HepG2 (cell line): ENCODE data around the gene BTG3. TPM values are rescaled to one million over a fixed set of nuclear protein-coding genes. Genes with fewer than 3 reads are reported as not detected.
A peak's percentile ranks its signal among the peaks of the same experiment; 100 is the strongest.

ENCODE experiments used
- ATAC-seq: fragments of 200-7000 bp; cut with Tn5 transposase; 3 replicates; pipeline ENCODE4 v1.9.1; 2020; ENCODE audit warnings: mild to moderate bottlenecking, moderate library complexity
- BruUV-seq: library from RNA; stranded (reverse); fragments of 400-500 nt; replicated peaks from 2 replicates; lab custom pipeline; 2021; lab: Mats Ljungman, UMichigan
- CTCF ChIA-PET: fragments of 300-600 bp; formaldehyde crosslinking; extraction: SDS; loops from one replicate; lab custom pipeline; 2021; ENCODE audit warnings: low total read pairs, inconsistent platforms, low intra/inter-chr PET ratio; lab: Yijun Ruan, JAX
- POLR2A ChIA-PET: fragments of 350-600 bp; sonication (Branson Sonifier 250); formaldehyde crosslinking; loops from one replicate; lab custom pipeline; 2020; ENCODE audit warnings: antibody characterized with exemption, inconsistent platforms; lab: Yijun Ruan, JAX
- DNase-seq: peaks from one replicate; pipeline ENCODE4 v3.0.0-alpha.2; 2015; ENCODE audit warnings: low spot score
- FAIRE-seq: peaks from 3 replicates; lab custom pipeline; 2011; peaks lifted over from hg19 to GRCh38; lab: Jason Lieb, UNC
- H2AFZ ChIP-seq: one replicate; pipeline ENCODE4 v1.6.1; 2011; ENCODE audit warnings: low read length, inconsistent platforms
- H3K27ac ChIP-seq: fragments of 300-600 bp; 3 replicates; pipeline ENCODE4 v1.8.0; 2011; ENCODE audit warnings: mixed run types, mild to moderate bottlenecking, mixed read lengths, low read length, inconsistent platforms; ENCODE audit not compliant: insufficient read depth; ENCODE audit errors: extremely low read length
- H3K27me3 ChIP-seq, 2 experiments: fragments of 200-600 bp in 1 of 2; 2 replicates in 1 of 2; 3 replicates in 1 of 2; pipeline versions ENCODE4 v1.6.0 to v1.8.0; 2011; ENCODE audit warnings: low read length in 2 of 2, mild to moderate bottlenecking in 2 of 2, moderate library complexity in 2 of 2, inconsistent platforms in 1 of 2; ENCODE audit not compliant: insufficient read depth in 2 of 2, control insufficient read depth in 1 of 2
- H3K36me3 ChIP-seq, 2 experiments: fragments of 200-600 bp in 1 of 2; replicated peaks in 1 of 2; 2 replicates in 1 of 2; 3 replicates in 1 of 2; pipeline versions ENCODE4 v1.5.1 to v1.8.0; 2011; ENCODE audit warnings: low read length in 2 of 2, inconsistent platforms in 1 of 2; ENCODE audit not compliant: insufficient read depth in 2 of 2, control insufficient read depth in 1 of 2
- H3K4me1 ChIP-seq: 2 replicates; pipeline ENCODE4 v1.5.1; 2012; ENCODE audit warnings: low read length, inconsistent platforms; ENCODE audit not compliant: insufficient read depth
- H3K4me2 ChIP-seq: 2 replicates; pipeline ENCODE4 v1.6.0; 2011; ENCODE audit warnings: low read depth, low read length, inconsistent platforms
- H3K4me3 ChIP-seq, 3 experiments: fragments of 200-600 bp in 1 of 3; sonication (generic), shearing (Covaris generic) in 1 of 3; replicated peaks in 1 of 3; 2 replicates each; pipeline ENCODE4 v1.5.1; 2011 to 2016; ENCODE audit warnings: low read length in 3 of 3, inconsistent platforms in 2 of 3, low read depth in 2 of 3, mild to moderate bottlenecking in 2 of 3, control low read depth in 1 of 3, mixed read lengths in 1 of 3; ENCODE audit not compliant: insufficient read depth in 1 of 3
- H3K79me2 ChIP-seq: one replicate; pipeline ENCODE4 v1.6.1; 2011; ENCODE audit warnings: low read length, inconsistent platforms; ENCODE audit not compliant: insufficient read depth
- H3K9ac ChIP-seq: 2 replicates; pipeline ENCODE4 v1.6.0; 2011; ENCODE audit warnings: mild to moderate bottlenecking, low read depth, low read length, inconsistent platforms; ENCODE audit not compliant: insufficient read depth
- H3K9me3 ChIP-seq: 2 replicates; pipeline ENCODE4 v1.5.1; 2012; ENCODE audit warnings: mild to moderate bottlenecking, low read length
- H4K20me1 ChIP-seq: 2 replicates; pipeline ENCODE4 v1.6.0; 2011; ENCODE audit warnings: inconsistent platforms, mild to moderate bottlenecking, low read length, moderate library complexity; ENCODE audit not compliant: insufficient read depth
- ELF1 ChIP-seq: sonication (generic); formaldehyde crosslinking; IDR thresholded peaks from 2 replicates; pipeline ENCODE4 v1.4.0; 2020; ENCODE audit warnings: missing genetic modification reagents
- FOXA3 ChIP-seq: IDR thresholded peaks from 2 replicates; pipeline ENCODE4 v1.6.1; 2016; ENCODE audit warnings: missing genetic modification reagents, missing compliant biosample characterization
- NBN ChIP-seq: fragments of 450-650 bp; conservative IDR thresholded peaks from 2 replicates; pipeline ENCODE4 v1.6.1; 2017
- RAD21 ChIP-seq: fragments of 450-650 bp; formaldehyde crosslinking; IDR thresholded peaks from 2 replicates; pipeline ENCODE4 v1.5.0; 2020; ENCODE audit warnings: mild to moderate bottlenecking
- RAD51 ChIP-seq: fragments of 450-650 bp; IDR thresholded peaks from 2 replicates; pipeline ENCODE4 v1.6.1; 2016; ENCODE audit warnings: borderline replicate concordance
- SMAD3 ChIP-seq: sonication (generic); formaldehyde crosslinking; IDR thresholded peaks from 2 replicates; pipeline ENCODE4 v1.4.0; 2020; ENCODE audit warnings: missing genetic modification reagents
- SMC3 ChIP-seq: IDR thresholded peaks from 2 replicates; pipeline ENCODE4 v1.6.1; 2011; ENCODE audit warnings: low read length, improper control_type of control experiment
- STAG1 ChIP-seq: sonication (generic); formaldehyde crosslinking; IDR thresholded peaks from 2 replicates; pipeline ENCODE4 v1.4.0; 2020; ENCODE audit warnings: missing genetic modification reagents
- ZFP82 ChIP-seq: sonication (generic); formaldehyde crosslinking; IDR thresholded peaks from 2 replicates; pipeline ENCODE4 v1.5.1; 2020; ENCODE audit warnings: mild to moderate bottlenecking, missing genetic modification reagents, borderline replicate concordance
- ZNF510 ChIP-seq: sonication (generic); formaldehyde crosslinking; IDR thresholded peaks from 2 replicates; pipeline ENCODE4 v1.4.0; 2020; ENCODE audit warnings: low read depth, mild to moderate bottlenecking, missing genetic modification reagents
- WGBS: methylation state at CpG from one replicate; pipeline ENCODE4 v1.1.6; 2017; ENCODE audit warnings: low lambda C conversion rate; 5-methylcytosine and 5-hydroxymethylcytosine counted together
- in situ Hi-C: cut with HindIII; loops from 2 replicates; pipeline ENCODE4 v1.10.0; 2017; ENCODE audit warnings: low pct_unique_long_range_greater_than_20kb; ENCODE audit not compliant: extremely low pct_ligation_motif_present
- intact Hi-C: fragments of 100-400 bp; cut with micrococcal nuclease; formaldehyde crosslinking; loops from one replicate; pipeline ENCODE4 v1.10.0; 2022; ENCODE audit not compliant: unreplicated experiment
- polyA plus RNA-seq, 8 experiments: library from polyadenylated mRNA; depleted of rRNA in 3 of 8; stranded (reverse) in 7 of 8; unstranded in 1 of 8; fragments of >200 nt; fragmentation: Illumina TruSeq in 4 of 8; extraction: Trizol in 4 of 8; gene quantifications; 2 replicates each; pipeline versions ENCODE4 v1.2.1 to v1.2.3, GENCODE V29; 2011 to 2016; ENCODE audit warnings: low read depth in 4 of 8, missing spikeins in 1 of 8, mixed read lengths in 1 of 8; ENCODE audit not compliant: insufficient read depth in 1 of 8
- total RNA-seq, 5 experiments: library from RNA; depleted of rRNA; stranded (reverse); fragments of >200 nt; fragmentation: Illumina TruSeq; extraction: Trizol; gene quantifications; 2 replicates each; pipeline ENCODE4 v1.2.3, GENCODE V29; 2016; ENCODE audit warnings: low read depth in 1 of 5
- TF ChIP-seq, protein P1 (sequence below): sonication (generic); formaldehyde crosslinking; IDR thresholded peaks from 2 replicates; pipeline ENCODE4 v1.5.0; 2020; ENCODE audit warnings: mild to moderate bottlenecking, missing genetic modification reagents, moderate library complexity

The BTG3 gene
- total and polyA plus RNA-seq, 2 of the 13 experiments (the other 11 are each of a cell fraction or from before 2014, with no cell fraction given), result 13.9 to 27.4 TPM

DNA sequence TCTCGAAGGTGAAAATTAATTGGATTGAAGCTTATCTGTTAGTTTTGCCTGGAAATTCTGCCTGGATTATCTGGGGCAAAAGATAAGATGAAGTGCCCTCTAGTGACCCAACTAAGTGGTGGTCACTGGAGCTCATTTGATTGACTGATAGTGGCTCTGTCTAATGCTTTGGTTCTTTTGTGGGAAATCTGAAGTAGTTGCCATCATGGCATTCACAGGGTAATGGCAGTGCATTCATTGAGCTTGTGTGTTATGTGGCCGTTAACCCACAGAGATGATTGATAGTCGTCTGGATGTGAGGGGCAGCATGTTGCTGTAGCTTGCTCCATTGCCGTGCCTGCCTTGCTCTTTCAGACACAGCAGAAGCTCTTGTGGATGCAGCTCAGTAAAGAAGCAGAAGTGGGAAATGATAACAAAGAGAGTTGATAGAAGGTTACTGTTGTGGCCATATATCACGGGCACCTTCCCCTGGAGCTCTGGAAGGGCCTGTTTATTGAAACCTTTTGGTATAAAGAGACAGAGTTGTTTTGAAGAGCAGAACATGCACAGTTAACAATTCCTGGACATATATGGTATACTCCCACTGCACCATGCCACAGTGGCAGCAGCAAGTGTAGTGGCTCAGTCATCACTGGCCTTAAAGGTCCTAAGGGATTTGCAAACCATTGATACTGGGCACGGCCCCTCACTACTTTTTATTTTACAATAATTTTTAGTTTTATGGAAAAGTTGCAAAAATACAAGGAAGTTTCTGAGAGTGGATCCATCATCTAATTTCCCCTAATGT, 57.8 kb downstream of the BTG3 start:
- no peak overlapping the region for H3K27ac ChIP-seq
- H3K4me3 ChIP-seq, result no peak overlapping the region
- no TSS peak for BruUV-seq
- no peaks in the 10 kb centered on the region for H3K9me3 ChIP-seq
- TF ChIP-seq RAD21 (CRISPR knock-in tag), result peak; percentile 59
- no peak for TF ChIP-seq ZNF510 (CRISPR knock-in tag)
- TF ChIP-seq STAG1 (CRISPR knock-in tag), result peak; percentile 76
- TF ChIP-seq, protein P1, sequence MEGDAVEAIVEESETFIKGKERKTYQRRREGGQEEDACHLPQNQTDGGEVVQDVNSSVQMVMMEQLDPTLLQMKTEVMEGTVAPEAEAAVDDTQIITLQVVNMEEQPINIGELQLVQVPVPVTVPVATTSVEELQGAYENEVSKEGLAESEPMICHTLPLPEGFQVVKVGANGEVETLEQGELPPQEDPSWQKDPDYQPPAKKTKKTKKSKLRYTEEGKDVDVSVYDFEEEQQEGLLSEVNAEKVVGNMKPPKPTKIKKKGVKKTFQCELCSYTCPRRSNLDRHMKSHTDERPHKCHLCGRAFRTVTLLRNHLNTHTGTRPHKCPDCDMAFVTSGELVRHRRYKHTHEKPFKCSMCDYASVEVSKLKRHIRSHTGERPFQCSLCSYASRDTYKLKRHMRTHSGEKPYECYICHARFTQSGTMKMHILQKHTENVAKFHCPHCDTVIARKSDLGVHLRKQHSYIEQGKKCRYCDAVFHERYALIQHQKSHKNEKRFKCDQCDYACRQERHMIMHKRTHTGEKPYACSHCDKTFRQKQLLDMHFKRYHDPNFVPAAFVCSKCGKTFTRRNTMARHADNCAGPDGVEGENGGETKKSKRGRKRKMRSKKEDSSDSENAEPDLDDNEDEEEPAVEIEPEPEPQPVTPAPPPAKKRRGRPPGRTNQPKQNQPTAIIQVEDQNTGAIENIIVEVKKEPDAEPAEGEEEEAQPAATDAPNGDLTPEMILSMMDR (CRISPR knock-in tag), result peak; percentile 64
- TF ChIP-seq FOXA3, result 0 out of 2 replicates have a peak, but pooled peaks have one; percentile 17
- TF ChIP-seq ELF1, result no peak
- TF ChIP-seq RAD51, result no peak
- no peak for TF ChIP-seq ZFP82 (CRISPR knock-in tag)
- TF ChIP-seq SMAD3 (CRISPR knock-in tag), result 0 out of 2 replicates have a peak, but pooled peaks have one; percentile 27
- TF ChIP-seq NBN, result no peak
- TF ChIP-seq SMC3, result peak; percentile 70
- TF ChIP-seq, all 625 proteins: peak for 6
- Histone ChIP-seq H3K4me2 (no peak overlapping the region), H3K9ac (no peak overlapping the region), H4K20me1 (peaks cover 36% of the 10 kb centered on the region), H3K27me3 (no peaks in the 10 kb centered on the region), H2AFZ (no peak overlapping the region), H3K79me2 (peaks cover 40% of the 10 kb centered on the region), H3K4me1 (peaks cover 20% of the 10 kb centered on the region), H3K36me3 (peaks cover 31 to 73% of the 10 kb centered on the region in 2 experiments)
- ATAC-seq (peak; percentile 62), FAIRE-seq (no peak), DNase-seq (peak; percentile 32)
- ChIA-PET POLR2A (interaction anchor here (0.6 to 2.1 kb wide), 7 partner anchors 12 to 168 kb away, joined by 3 to 13 read pairs (median 4); no protein-coding TSS in a partner anchor), CTCF (interaction anchor here (1.5 kb wide), 1 partner anchor 167 kb away, joined by 17 read pairs; no protein-coding TSS in a partner anchor)
- WGBS, result 83% methylated on average over 6 of the region's 6 CpGs
- in situ Hi-C loops, result loop anchor here (10.0 kb wide), 1 partner anchor 160 kb away; no protein-coding TSS in a partner anchor
- intact Hi-C loops, result loop anchor here (1.0 to 2.0 kb wide), 3 partner anchors 32 to 168 kb away; partner anchors contain the start of gene CXADR
